Activated CD4-positive, alpha-beta T cell treated with anti-CD3 and anti-CD28 coated beads, Interleukin-2, amount 50 U/mL, for 48 hours (primary cell): ENCODE measurements around the gene TTLL6.
"Not testable (repeated sequence)": the region's sequence is repeated elsewhere in the genome, so short reads cannot be mapped to it uniquely, and the experiment has no call there.

Experiments
- DNase-seq, 2 experiments: peaks; one replicate each; pipeline ENCODE4 v3.0.0-alpha.2; 2020

The TTLL6 gene

DNA sequence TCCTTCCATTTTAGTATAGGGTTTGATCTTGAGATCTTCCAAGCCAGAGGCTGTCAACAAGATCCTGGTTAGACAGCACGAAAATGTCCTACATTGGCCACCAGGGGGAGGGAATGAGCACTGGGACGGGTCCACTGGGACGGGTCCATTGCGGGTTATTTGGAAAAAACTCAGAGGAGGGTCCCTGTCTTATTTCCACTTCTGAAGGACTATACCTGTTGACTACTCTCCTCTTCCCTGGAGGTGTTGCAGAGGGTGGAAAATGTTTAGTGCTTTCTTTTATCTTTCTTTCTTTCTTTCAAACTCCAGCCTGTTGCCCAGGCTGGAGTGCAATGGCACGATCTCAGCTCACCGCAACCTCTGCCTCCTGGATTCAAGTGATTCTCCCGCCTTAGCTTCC is 2.5 kb downstream of the TTLL6 start:
- DNase-seq: peak; percentile 59 to 72

DNA sequence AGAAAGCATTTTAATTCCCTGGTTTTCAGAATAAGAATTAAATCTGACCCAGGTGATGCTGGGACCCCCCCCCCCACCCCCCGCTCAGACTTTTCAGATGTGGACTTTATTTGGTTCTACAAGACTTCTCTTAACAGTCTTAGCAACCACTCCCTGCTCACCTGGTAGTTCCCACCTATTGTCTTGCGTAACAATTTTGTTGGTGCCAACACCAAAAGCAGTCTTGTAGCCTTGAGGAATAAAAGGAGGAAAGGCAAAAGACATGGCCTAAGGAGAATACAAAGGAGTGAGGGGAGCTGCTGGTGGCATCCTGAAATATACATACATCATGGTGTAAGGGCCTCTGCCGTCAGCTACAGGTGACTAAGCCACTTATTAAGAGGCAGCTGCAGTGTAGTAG is 5.0 kb downstream of the TTLL6 start:
- DNase-seq: no peak

DNA sequence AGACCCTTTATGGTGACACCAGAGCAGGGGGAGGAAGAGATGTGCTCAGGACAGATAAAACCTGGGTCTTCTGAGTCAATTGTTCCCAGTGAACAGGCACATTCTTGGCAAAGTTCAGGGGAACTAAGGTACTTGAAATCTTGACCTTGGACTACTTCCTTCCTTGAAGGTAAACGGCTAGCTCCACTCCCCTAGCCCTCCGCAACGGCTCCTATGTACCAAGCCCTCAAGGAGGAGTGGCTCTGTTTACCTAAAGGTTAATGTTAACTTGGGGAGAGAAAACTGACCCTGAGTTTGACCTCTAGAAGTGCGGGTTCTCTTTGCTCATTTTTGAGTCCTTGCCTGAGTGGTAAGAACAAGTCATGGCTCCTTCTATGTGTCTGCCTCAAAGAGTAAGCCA is 7.8 kb downstream of the TTLL6 start:
- no peak for DNase-seq

DNA sequence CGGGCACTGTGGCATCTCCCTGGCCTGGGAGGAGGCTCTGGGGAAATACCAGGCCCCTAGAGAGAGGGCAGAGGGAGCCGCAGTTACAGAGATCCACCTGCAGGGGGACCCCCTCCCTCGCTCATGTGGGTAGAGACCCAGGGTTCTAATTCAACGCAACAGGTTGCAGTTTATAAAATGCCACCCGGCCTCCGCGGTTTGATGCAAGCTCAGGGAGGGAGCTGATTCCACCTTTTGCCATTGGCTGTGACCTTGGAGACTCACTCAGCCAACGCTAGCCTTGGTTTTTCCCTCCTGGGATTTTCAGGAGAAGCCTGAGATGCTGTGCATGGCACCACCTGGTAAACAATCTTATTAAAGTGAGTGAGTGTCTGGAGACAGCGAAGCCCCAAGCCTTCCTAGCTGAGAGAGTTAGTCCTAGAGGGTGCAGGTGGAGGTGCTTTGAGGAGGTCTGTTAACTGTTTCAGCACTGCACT is 12.1 kb downstream of the TTLL6 start:
- peak; percentile 72 to 80 for DNase-seq

- DNase-seq: no peak
Measured at GRCh38 chr17:48800626-48801217, 16.3 kb downstream of the TTLL6 start.

DNA sequence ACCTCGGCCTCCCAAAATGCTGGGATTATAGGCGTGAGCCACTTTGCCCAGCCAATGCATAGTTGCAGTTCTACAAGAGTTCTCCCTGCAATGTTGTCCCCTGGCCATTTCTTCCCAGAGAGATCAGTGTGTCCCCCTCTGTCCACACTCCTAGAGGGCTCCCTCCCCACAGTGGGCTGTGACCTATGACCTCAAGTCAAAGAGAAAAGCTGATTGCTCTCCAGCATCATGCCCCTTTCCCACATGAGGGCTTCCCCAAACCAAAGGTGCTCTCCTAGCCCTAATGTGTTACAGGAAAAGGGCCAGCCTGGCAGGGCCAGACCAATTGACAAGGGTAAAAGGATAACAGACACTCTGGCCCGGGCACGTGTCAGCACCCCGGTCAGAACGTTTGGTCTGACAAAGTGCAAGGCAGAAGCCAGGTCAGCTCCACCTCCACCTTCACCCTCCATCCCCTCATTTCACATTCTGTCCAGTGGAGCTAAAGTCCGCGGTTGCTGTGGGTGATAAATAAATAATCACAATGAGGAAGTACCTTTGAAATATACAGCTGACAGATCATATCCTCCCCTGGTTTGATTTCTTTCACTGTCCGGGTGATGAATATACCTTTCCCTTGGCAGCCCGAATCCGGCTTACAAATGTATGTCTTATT is 17.8 kb downstream of the TTLL6 start:
- DNase-seq: no peak

GRCh38 chr17:48796163-48796522 is 20.9 kb downstream of the TTLL6 start:
- not testable (repeated sequence) for DNase-seq

GRCh38 chr17:48795444-48796162 is 21.4 kb downstream of the TTLL6 start:
- DNase-seq: no peak

GRCh38 chr17:48792033-48792798 is 24.8 kb downstream of the TTLL6 start:
- DNase-seq: no peak

- peak; percentile 17 to 51 for DNase-seq
Measured at GRCh38 chr17:48791128-48792032, 25.6 kb downstream of the TTLL6 start.

DNA sequence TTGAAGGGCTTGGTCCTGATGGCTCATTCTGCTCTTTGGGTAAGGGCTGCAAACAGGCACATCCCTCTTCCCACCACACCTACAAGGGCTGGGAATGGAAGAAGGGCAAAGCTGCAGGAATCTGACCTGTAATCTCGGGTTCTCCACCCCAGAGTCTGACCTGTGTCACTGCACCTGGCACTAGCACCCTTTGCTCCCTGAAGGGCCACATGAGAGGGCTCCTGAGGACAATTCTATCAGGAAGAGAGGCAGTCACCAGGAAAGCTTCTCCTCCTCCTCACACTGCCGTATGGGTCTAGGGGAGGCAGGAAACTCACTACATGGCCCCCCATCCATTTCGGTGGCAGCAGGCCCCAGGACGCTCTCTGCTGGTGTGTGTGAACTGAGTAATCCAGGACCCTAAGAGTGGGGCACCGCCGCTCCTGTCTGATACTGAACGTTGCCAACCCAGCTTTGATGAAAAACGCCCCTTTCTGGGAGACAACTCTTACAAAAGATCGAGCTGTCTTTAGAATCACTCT is 26.4 kb downstream of the TTLL6 start:
- no peak for DNase-seq

- DNase-seq: no peak
Measured at GRCh38 chr17:48787828-48788227, 29.2 kb downstream of the TTLL6 start.

GRCh38 chr17:48779421-48779820 is 37.6 kb downstream of the TTLL6 start:
- DNase-seq: no peak

- DNase-seq: no peak
Measured at GRCh38 chr17:48776602-48777001, 40.4 kb downstream of the TTLL6 start.

GRCh38 chr17:48773245-48773644 is 43.8 kb downstream of the TTLL6 start:
- no peak for DNase-seq

DNA sequence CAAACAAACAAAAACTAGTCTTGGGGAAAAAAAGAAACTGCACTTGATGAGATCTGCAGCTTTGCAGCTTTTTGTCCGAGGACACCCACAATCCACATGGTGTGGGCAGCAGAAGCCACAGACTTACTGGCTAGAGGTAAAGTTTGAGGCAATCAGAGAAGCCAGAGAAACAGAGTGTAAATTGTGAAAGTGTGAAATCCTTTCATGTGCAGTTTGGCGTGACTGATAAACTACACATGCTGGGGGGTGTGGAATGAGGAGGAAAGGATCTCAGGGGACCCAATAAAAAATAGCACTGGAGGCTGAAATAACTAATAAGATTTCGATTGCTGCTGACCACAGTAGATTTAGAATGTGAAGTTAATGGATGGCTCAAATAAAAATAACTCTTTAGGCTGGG is 46.1 kb downstream of the TTLL6 start:
- no peak for DNase-seq

- DNase-seq: no peak
Measured at GRCh38 chr17:48769009-48769675, 47.9 kb downstream of the TTLL6 start.

DNA sequence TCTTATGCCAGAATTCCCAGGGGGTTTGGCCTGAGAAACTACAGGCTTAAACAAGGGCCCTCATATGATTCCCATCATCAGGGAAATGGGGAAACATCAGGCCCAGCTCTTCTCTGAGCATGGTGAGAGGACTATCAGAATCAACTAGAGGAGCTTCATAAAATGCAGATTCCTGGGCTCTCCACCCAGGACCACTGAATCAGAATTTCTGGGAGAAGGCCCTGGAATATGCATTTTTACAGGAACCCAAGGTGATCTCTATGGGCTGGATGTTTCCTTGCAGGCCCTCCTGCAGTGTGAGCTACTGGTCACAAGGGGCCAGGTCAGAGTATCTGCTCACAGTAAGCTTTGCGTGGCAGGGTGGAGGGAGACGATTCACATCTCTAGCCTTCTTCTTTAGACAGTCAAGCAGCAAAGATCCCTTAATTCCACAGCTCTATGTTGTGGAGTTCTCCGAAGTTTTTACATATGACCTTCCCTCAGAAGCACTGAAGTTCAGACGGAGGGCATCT is 49.7 kb downstream of the TTLL6 start:
- DNase-seq: no peak

GRCh38 chr17:48761114-48761513 is 55.9 kb downstream of the TTLL6 start:
- DNase-seq: no peak

- DNase-seq: no peak
Measured at GRCh38 chr17:48760411-48760810, 56.6 kb downstream of the TTLL6 start.

- no peak for DNase-seq
Measured at GRCh38 chr17:48759288-48759687, 57.7 kb downstream of the TTLL6 start.
